CD1c-positive myeloid dendritic cell (primary cell): ENCODE data around the gene GRHL1.
A peak's percentile ranks its signal among the peaks of the same experiment; 100 is the strongest.

Experiments
- DNase-seq: peaks from one replicate; pipeline ENCODE4 v3.0.0-alpha.2; 2016; ENCODE audit errors: extremely low spot score

Gene GRHL1

GRCh38 chr2:9949239-9949991 is 2.1 kb upstream of the GRHL1 start:
- DNase-seq = no peak

GRCh38 chr2:9949992-9950520 is 1.4 kb upstream of the GRHL1 start:
- DNase-seq = no peak

GRCh38 chr2:9950521-9951271 is 797 bp upstream of the GRHL1 start:
- DNase-seq = peak; percentile 63

GRCh38 chr2:9951272-9951521 is 296 bp upstream of the GRHL1 start:
- DNase-seq = no peak

- no peak for DNase-seq
These were observed 819 bp downstream of the GRHL1 start for GRCh38 chr2:9952286-9952737.

- no peak for DNase-seq
These were observed 1.5 kb downstream of the GRHL1 start for GRCh38 chr2:9952856-9953503.

- DNase-seq = no peak
These were observed 2.6 kb downstream of the GRHL1 start for GRCh38 chr2:9954136-9954535.

- no peak for DNase-seq
These were observed 6.6 kb downstream of the GRHL1 start for GRCh38 chr2:9958057-9958456.

- no peak for DNase-seq
These were observed 7.8 kb downstream of the GRHL1 start for GRCh38 chr2:9959262-9959661.

- no peak for DNase-seq
These were observed 9.5 kb downstream of the GRHL1 start for GRCh38 chr2:9961013-9961412.

GRCh38 chr2:9964334-9964980 is 13.0 kb downstream of the GRHL1 start:
- DNase-seq = no peak

GRCh38 chr2:9965119-9965822 is 13.8 kb downstream of the GRHL1 start:
- DNase-seq = no peak

- no peak for DNase-seq
These were observed 15.1 kb downstream of the GRHL1 start for GRCh38 chr2:9966491-9967022.

GRCh38 chr2:9967053-9967775 is 15.7 kb downstream of the GRHL1 start:
- DNase-seq = no peak

GRCh38 chr2:9968553-9969497 is 17.3 kb downstream of the GRHL1 start:
- no peak for DNase-seq

GRCh38 chr2:9970200-9971044 is 18.9 kb downstream of the GRHL1 start:
- DNase-seq = no peak

- no peak for DNase-seq
These were observed 19.8 kb downstream of the GRHL1 start for GRCh38 chr2:9971105-9971818.

- no peak for DNase-seq
These were observed 20.4 kb downstream of the GRHL1 start for GRCh38 chr2:9971890-9972289.
